Chondrocyte (in vitro differentiated cells): Measurements from ENCODE around the gene HSPB2. TPM values are rescaled to one million over a fixed set of nuclear protein-coding genes. Genes with fewer than 3 reads are reported as not detected.

Source experiments
- DNase-seq: peaks from one replicate; pipeline ENCODE4 v3.0.0; 2021; ENCODE audit warnings: mixed read lengths, low spot score
- H3K27ac Mint-ChIP-seq: one replicate; pipeline ENCODE4 v1.8.0; 2021; ENCODE audit warnings: mild to moderate bottlenecking, moderate library complexity, mixed read lengths; ENCODE audit not compliant: unreplicated experiment
- H3K27me3 Mint-ChIP-seq: 2 replicates; pipeline ENCODE4 v1.8.0; 2021; ENCODE audit warnings: low read depth, mixed read lengths
- H3K36me3 Mint-ChIP-seq: 2 replicates; pipeline ENCODE4 v1.8.0; 2021; ENCODE audit warnings: low read depth, mixed read lengths
- H3K4me1 Mint-ChIP-seq: 2 replicates; pipeline ENCODE4 v1.8.0; 2021; ENCODE audit warnings: low read depth, mild to moderate bottlenecking, mixed read lengths
- H3K4me3 Mint-ChIP-seq: one replicate; pipeline ENCODE4 v1.8.0; 2021; ENCODE audit warnings: mild to moderate bottlenecking, moderate library complexity, mixed read lengths; ENCODE audit not compliant: unreplicated experiment
- H3K9me3 Mint-ChIP-seq: 2 replicates; pipeline ENCODE4 v1.8.0; 2021; ENCODE audit warnings: low read depth, mixed read lengths
- long read RNA-seq: library from polyadenylated mRNA; stranded (forward); transcript quantifications from one replicate; pipeline ENCODE4 v2.0.0, GENCODE V29; 2021
- total RNA-seq: library from RNA; stranded (reverse); gene quantifications from 3 replicates; pipeline ENCODE4 v1.2.1, GENCODE V29; 2021
- TF ChIP-seq, protein P1 (sequence below): fragments of 200-600 bp; sonication (generic); IDR thresholded peaks from 2 replicates; pipeline ENCODE4 v1.5.0; 2021; ENCODE audit warnings: antibody characterized with exemption, mild to moderate bottlenecking, moderate library complexity

Gene HSPB2, protein sequence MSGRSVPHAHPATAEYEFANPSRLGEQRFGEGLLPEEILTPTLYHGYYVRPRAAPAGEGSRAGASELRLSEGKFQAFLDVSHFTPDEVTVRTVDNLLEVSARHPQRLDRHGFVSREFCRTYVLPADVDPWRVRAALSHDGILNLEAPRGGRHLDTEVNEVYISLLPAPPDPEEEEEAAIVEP
- total RNA-seq: 1.0 to 2.9 TPM (median 2.4 TPM) in 3 replicates
- long read RNA-seq: 0 reads

DNA sequence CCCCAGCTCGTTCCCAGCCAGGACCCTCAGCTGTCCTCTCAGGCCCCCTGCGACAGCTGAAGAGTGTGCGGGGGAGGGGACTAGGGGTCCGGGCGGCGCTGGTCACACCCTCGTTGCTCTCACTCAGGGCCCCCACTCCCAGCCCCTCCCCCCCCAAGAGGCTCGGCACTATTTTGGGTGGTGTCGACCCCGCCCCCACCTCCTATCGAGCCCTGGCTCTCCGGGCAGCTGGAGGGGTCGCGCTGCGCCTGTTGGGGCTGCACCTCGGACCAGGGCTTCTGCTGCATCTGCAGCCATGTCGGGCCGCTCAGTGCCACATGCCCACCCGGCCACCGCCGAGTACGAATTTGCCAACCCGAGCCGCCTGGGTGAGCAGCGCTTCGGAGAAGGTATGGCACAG is at the start of gene HSPB2:
HSPB2 (plus strand) TSS at position 200 of the 400 bp plus-strand sequence; CDS start at position 296, 96 bp downstream.
- Mint-ChIP-seq H3K4me1 (peaks cover 88% of the 10 kb centered on the region), H3K9me3 (no peaks in the 10 kb centered on the region), H3K27me3 (no peaks in the 10 kb centered on the region), H3K27ac (peak within 1 kb of the TSS; percentile 100), H3K36me3 (peaks cover 20% of the 10 kb centered on the region), H3K4me3 (peak within 1 kb of the TSS; percentile 98)
- DNase-seq: no peak
- TF ChIP-seq, protein P1, sequence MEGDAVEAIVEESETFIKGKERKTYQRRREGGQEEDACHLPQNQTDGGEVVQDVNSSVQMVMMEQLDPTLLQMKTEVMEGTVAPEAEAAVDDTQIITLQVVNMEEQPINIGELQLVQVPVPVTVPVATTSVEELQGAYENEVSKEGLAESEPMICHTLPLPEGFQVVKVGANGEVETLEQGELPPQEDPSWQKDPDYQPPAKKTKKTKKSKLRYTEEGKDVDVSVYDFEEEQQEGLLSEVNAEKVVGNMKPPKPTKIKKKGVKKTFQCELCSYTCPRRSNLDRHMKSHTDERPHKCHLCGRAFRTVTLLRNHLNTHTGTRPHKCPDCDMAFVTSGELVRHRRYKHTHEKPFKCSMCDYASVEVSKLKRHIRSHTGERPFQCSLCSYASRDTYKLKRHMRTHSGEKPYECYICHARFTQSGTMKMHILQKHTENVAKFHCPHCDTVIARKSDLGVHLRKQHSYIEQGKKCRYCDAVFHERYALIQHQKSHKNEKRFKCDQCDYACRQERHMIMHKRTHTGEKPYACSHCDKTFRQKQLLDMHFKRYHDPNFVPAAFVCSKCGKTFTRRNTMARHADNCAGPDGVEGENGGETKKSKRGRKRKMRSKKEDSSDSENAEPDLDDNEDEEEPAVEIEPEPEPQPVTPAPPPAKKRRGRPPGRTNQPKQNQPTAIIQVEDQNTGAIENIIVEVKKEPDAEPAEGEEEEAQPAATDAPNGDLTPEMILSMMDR: no peak

DNA sequence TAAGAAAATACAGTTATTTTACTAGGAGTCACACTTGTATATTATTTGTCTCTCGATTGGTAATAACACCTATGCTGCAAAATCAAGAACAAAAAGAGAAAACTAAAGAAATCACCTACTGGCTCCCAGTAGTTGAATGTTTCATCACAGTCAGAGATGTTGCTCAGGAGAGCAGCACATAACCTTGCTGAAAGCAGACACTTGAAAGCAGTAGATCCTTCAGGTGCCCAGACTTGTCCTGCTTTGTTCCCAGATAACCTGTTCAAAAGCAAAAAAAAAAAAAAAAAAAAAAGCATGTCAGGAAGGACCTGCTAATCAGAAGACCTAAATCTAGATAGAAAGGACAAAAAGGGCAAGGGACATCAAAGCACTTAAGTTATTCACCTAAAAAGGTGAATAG is 42.4 kb upstream of the HSPB2 start:
- peaks cover 15% of the 10 kb centered on the region for H3K4me1 Mint-ChIP-seq
- H3K9me3 Mint-ChIP-seq: no peaks in the 10 kb centered on the region
- H3K27me3 Mint-ChIP-seq: no peaks in the 10 kb centered on the region
- DNase-seq: no peak
- TF ChIP-seq, protein P1: no peak
- no peak overlapping the region for H3K4me3 Mint-ChIP-seq
- peaks cover 16% of the 10 kb centered on the region for H3K36me3 Mint-ChIP-seq
- no peak overlapping the region for H3K27ac Mint-ChIP-seq

DNA sequence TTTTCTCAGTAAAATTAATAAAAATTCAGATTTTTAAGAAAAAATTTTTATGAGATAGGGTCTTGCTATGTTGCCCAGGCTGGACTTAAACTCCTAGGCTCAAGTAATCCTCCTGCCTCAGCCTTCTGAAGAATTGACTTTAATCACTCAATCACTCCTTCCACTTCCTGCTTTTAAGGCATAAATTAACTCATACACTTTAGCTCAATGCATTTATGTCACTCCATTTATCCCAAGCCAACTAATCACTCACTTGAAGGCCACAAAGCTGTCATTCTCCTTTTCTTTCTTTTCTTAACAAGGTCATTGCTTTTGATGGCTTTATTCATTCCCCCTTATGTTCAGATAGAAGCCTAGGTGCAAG is 42.0 kb upstream of the HSPB2 start:
- Mint-ChIP-seq H3K27ac (peak overlapping the region; percentile 87), H3K36me3 (peaks cover 16% of the 10 kb centered on the region), H3K9me3 (no peaks in the 10 kb centered on the region), H3K27me3 (no peaks in the 10 kb centered on the region), H3K4me3 (peak overlapping the region; percentile 90), H3K4me1 (peaks cover 15% of the 10 kb centered on the region)
- DNase-seq: no peak
- TF ChIP-seq, protein P1: no peak

DNA sequence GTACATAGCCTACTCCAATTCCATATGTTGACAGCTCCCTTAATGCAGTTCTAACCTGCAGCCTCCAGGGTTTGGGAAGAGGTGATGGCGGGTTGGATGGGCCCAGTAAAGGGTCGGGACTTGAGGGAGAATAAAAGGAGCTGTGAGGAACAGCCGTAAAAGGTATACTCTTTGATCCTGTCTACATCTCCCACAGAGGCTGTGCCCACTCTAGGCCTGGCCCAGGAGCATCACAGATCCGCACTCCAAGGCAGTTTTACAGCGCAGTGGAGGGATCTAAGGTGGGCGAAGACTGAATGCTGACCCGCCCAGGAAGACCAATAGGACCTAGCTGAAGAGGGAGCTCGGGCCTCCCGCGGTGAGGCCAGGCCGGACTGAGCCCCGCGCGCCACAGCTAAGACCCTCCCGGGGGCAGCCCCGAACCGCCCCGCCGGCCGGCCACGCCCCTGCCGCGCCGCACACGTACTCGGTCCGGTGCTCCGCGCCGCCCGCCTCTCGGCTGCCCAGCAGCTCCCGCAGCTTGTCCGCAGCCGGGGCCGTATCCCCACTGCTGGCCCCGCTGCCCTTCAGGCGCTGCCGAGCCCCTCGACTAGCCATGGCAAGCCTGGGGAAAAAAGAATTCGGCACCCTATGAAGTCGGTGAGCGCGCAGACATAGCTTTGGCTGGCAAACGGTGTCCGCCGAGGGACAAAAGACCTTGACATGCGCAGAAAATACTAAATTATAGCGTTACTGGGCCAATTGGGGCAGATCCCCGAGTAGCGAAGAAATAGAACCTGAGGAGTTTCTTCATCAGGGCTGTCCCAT is 41.4 kb upstream of the HSPB2 start, which contains the start of gene ALG9:
ALG9 (minus strand) TSS at position 696 of the 807 bp plus-strand sequence; CDS start at position 597, 99 bp downstream.
- Mint-ChIP-seq H3K36me3 (peaks cover 16% of the 10 kb centered on the region), H3K27me3 (no peaks in the 10 kb centered on the region), H3K4me1 (peaks cover 15% of the 10 kb centered on the region), H3K27ac (peak within 1 kb of the TSS; percentile 87), H3K4me3 (peak within 1 kb of the TSS; percentile 90), H3K9me3 (no peaks in the 10 kb centered on the region)
- no peak for DNase-seq
- TF ChIP-seq, protein P1: peak; percentile 72

DNA sequence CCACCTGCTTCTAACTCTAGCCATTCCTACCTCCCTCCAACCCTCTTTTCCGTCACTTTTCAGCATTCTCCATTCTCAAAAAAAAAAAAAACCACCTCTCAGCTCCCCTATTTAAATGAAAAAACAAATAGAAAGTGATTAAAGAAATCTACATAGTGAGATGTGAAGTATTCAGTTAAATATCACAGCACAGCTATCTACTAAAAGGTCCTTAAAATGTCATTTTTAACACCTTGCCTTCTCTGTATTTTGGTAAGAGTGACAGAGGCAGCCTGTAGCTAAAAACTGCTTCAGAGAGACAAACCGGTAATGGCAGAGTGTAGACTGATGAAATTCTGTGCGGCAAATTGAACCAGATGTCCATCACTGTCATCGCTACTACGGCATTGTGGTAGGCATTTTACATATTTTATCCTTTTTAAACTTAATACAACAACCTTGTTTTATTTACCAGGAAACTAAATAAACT is 40.8 kb upstream of the HSPB2 start:
- Mint-ChIP-seq H3K9me3 (no peaks in the 10 kb centered on the region), H3K27me3 (no peaks in the 10 kb centered on the region), H3K27ac (peak overlapping the region; percentile 65), H3K36me3 (peaks cover 11% of the 10 kb centered on the region), H3K4me1 (peaks cover 15% of the 10 kb centered on the region), H3K4me3 (peak overlapping the region; percentile 90)
- DNase-seq: no peak
- TF ChIP-seq, protein P1: no peak
